Measurements from ENCODE around the gene GIMD1. TPM values are rescaled to one million over a fixed set of nuclear protein-coding genes. Genes with fewer than 3 reads are reported as not detected.
"Not testable (repeated sequence)": the region's sequence is repeated elsewhere in the genome, so short reads cannot be mapped to it uniquely, and the experiment has no call there.

The GIMD1 gene
- total and polyA plus RNA-seq, 9 of the 15 experiments (the other 6 are each of a cell fraction or from before 2014, with no cell fraction given), result not detected

- H3K79me2 ChIP-seq (ENCODE audit: control insufficient read depth, insufficient read depth, low read length), result no peaks in the 10 kb centered on the region
- no peak overlapping the region for H3K9ac ChIP-seq (ENCODE audit: insufficient read depth in 1 of 2, low read depth in 2 of 2, low read length in 2 of 2)
- BruUV-seq (replicated peaks), result no TSS peak
- in situ Hi-C loops (cut with MboI) (no loop called here), intact Hi-C loops (cut with micrococcal nuclease) (no loop called here)
- no peaks in the 10 kb centered on the region for H3K36me3 ChIP-seq (ENCODE audit: control insufficient read depth, insufficient read depth, low read length)
- H3K9me3 ChIP-seq (replicated peaks; ENCODE audit: control insufficient read depth, insufficient read depth, low read depth, low read length), result no peaks in the 10 kb centered on the region; the same call in 1 of the 2 replicates
- no peak overlapping the region for H3K4me2 ChIP-seq (ENCODE audit: insufficient read depth, low read length)
- no peaks in the 10 kb centered on the region for H3K4me1 ChIP-seq (replicated peaks in 1 of 2; ENCODE audit: control insufficient read depth in 2 of 2, insufficient read depth in 2 of 2, low read length in 2 of 2)
- no peaks in the 10 kb centered on the region for H4K20me1 ChIP-seq (replicated peaks; ENCODE audit: control insufficient read depth, insufficient read depth, low read length)
- no peak overlapping the region for H3K27ac ChIP-seq (ENCODE audit: extremely low read depth, low read depth, low read length)
- no peaks in the 10 kb centered on the region for H3K27me3 ChIP-seq (ENCODE audit: control insufficient read depth in 2 of 2, insufficient read depth in 2 of 2, low read length in 2 of 2)
- no peak overlapping the region for H3K4me3 ChIP-seq
- CTCF ChIA-PET (ENCODE audit: low intra/inter-chr PET ratio), result no interaction called here
- no peaks in the 10 kb centered on the region for H3K9me1 ChIP-seq (ENCODE audit: control insufficient read depth, insufficient read depth, low read length)
- no peak for TF ChIP-seq ZBTB7A (IDR thresholded peaks at IDR 0.05; ENCODE audit: borderline replicate concordance, control insufficient read depth, low read depth, low read length)
- peak; percentile 88 for TF ChIP-seq TFE3 (CRISPR knock-in tag; IDR thresholded peaks at IDR 0.05)
- H2AFZ ChIP-seq (ENCODE audit: low read depth, low read length), result no peak overlapping the region
- POLR2A ChIA-PET, result no interaction called here
- 1% methylated on average over 3 of the region's 3 CpGs for WGBS (ENCODE audit: insufficient coverage, low coverage, missing lambda C conversion rate)
- no peak for DNase-seq (ENCODE audit: extremely low read depth in 1 of 4, low spot score in 3 of 4)
- no peak for ATAC-seq
- no peak for FAIRE-seq
These were observed 32.6 kb upstream of the GIMD1 start for GRCh38 chr4:106401157-106401556.

- POLR2A ChIA-PET; ATAC-seq; H3K4me2 ChIP-seq (ENCODE audit: insufficient read depth, low read length); H4K20me1 ChIP-seq (replicated peaks; ENCODE audit: control insufficient read depth, insufficient read depth, low read length); H3K27ac ChIP-seq (ENCODE audit: extremely low read depth, low read depth, low read length); H3K4me3 ChIP-seq; in situ Hi-C loops (cut with MboI); DNase-seq (ENCODE audit: extremely low read depth in 1 of 4, low spot score in 3 of 4); H3K27me3 ChIP-seq (ENCODE audit: control insufficient read depth in 2 of 2, insufficient read depth in 2 of 2, low read length in 2 of 2); H3K9me1 ChIP-seq (ENCODE audit: control insufficient read depth, insufficient read depth, low read length); H3K36me3 ChIP-seq (ENCODE audit: control insufficient read depth, insufficient read depth, low read length); H3K9ac ChIP-seq (ENCODE audit: insufficient read depth in 1 of 2, low read depth in 2 of 2, low read length in 2 of 2); BruUV-seq (replicated peaks); H2AFZ ChIP-seq (ENCODE audit: low read depth, low read length); intact Hi-C loops (cut with micrococcal nuclease); FAIRE-seq; H3K79me2 ChIP-seq (ENCODE audit: control insufficient read depth, insufficient read depth, low read length); H3K4me1 ChIP-seq (replicated peaks in 1 of 2; ENCODE audit: control insufficient read depth in 2 of 2, insufficient read depth in 2 of 2, low read length in 2 of 2); CTCF ChIA-PET (ENCODE audit: low intra/inter-chr PET ratio); H3K9me3 ChIP-seq (replicated peaks; ENCODE audit: control insufficient read depth, insufficient read depth, low read depth, low read length): not testable (repeated sequence)
- 0% methylated on average over 2 of the region's 4 CpGs for WGBS (ENCODE audit: insufficient coverage, low coverage, missing lambda C conversion rate)
These were observed 30.3 kb upstream of the GIMD1 start for GRCh38 chr4:106398898-106399297.

All from K562 (cell line).